Stomach smooth muscle (tissue), 2 donors: ENCODE results near the gene NR2F1-AS1.

ENCODE experiments used
- H3K27ac ChIP-seq: one replicate; pipeline ENCODE4 v1.7.0; 2013; ENCODE audit warnings: mild to moderate bottlenecking, low read length, inconsistent platforms
- H3K27me3 ChIP-seq, 2 donors: one replicate each; pipeline ENCODE4 v1.7.0; 2013; ENCODE audit warnings: low read length in 2 of 2; ENCODE audit not compliant: insufficient read depth in 2 of 2, control insufficient read depth in 1 of 2
- H3K36me3 ChIP-seq, 2 donors: one replicate each; pipeline ENCODE4 v1.7.0; 2013; ENCODE audit warnings: low read length in 2 of 2; ENCODE audit not compliant: control insufficient read depth in 2 of 2, insufficient read depth in 2 of 2
- H3K4me1 ChIP-seq: one replicate; pipeline ENCODE4 v1.7.0; 2013; ENCODE audit warnings: low read length; ENCODE audit not compliant: control insufficient read depth, insufficient read depth
- H3K4me3 ChIP-seq, 2 donors: one replicate each; pipeline ENCODE4 v1.7.0; 2013; ENCODE audit warnings: low read length in 2 of 2
- H3K9ac ChIP-seq, 2 donors: one replicate each; pipeline ENCODE4 v1.7.0; 2013; ENCODE audit warnings: low read length in 2 of 2, mild to moderate bottlenecking in 1 of 2
- H3K9me3 ChIP-seq, 2 donors: one replicate each; pipeline ENCODE4 v1.7.0; 2013; ENCODE audit warnings: low read length in 2 of 2; ENCODE audit not compliant: control insufficient read depth in 2 of 2
- donor health status: healthy.
- donor health status: Pancreatic carcinoma.

The NR2F1-AS1 gene

GRCh38 chr5:93602241-93603077, 21.4 kb upstream of the NR2F1-AS1 start:
- H3K36me3 ChIP-seq: no peaks in the 10 kb centered on the region
- no peak overlapping the region for H3K9ac ChIP-seq
- H3K9me3 ChIP-seq: no peaks in the 10 kb centered on the region
- peaks cover 13 to 53% of the 10 kb centered on the region in 2 donors for H3K27me3 ChIP-seq
- H3K4me1 ChIP-seq: peaks cover 10% of the 10 kb centered on the region
- H3K4me3 ChIP-seq: no peak overlapping the region
- peak overlapping the region; percentile 56 for H3K27ac ChIP-seq

DNA sequence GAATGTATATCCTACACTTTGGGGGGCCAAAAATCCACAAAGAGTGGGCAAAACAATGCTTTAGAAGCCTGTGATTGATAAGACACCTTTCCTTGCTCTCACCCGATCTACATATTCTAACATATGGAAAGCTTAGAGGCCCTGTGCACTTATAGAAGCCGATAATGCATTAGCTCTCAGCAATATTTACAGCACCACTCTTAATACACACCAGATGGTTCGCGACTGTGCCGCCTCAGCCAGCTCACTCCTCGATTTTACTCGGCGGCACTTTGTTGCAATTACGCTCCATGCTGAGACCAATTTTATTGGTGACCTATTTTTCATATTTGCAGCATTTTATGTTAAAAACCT, 20.8 kb upstream of the NR2F1-AS1 start:
- Histone ChIP-seq H3K4me3 (no peak overlapping the region), H3K27me3 (peaks cover 10 to 47% of the 10 kb centered on the region in 2 donors), H3K27ac (peak overlapping the region; percentile 56), H3K36me3 (no peaks in the 10 kb centered on the region), H3K9me3 (no peaks in the 10 kb centered on the region), H3K4me1 (peaks cover 10% of the 10 kb centered on the region), H3K9ac (no peak overlapping the region)

- H3K4me3 ChIP-seq: no peak overlapping the region
- H3K9ac ChIP-seq: no peak overlapping the region
- peaks cover 10% of the 10 kb centered on the region for H3K4me1 ChIP-seq
- H3K9me3 ChIP-seq: no peaks in the 10 kb centered on the region
- peaks cover 10 to 41% of the 10 kb centered on the region in 2 donors for H3K27me3 ChIP-seq
- peak overlapping the region; percentile 56 for H3K27ac ChIP-seq
- H3K36me3 ChIP-seq: peaks cover 0 to 2% of the 10 kb centered on the region in 2 donors
Observed at GRCh38 chr5:93601071-93601801, 20.2 kb upstream of the NR2F1-AS1 start.

DNA sequence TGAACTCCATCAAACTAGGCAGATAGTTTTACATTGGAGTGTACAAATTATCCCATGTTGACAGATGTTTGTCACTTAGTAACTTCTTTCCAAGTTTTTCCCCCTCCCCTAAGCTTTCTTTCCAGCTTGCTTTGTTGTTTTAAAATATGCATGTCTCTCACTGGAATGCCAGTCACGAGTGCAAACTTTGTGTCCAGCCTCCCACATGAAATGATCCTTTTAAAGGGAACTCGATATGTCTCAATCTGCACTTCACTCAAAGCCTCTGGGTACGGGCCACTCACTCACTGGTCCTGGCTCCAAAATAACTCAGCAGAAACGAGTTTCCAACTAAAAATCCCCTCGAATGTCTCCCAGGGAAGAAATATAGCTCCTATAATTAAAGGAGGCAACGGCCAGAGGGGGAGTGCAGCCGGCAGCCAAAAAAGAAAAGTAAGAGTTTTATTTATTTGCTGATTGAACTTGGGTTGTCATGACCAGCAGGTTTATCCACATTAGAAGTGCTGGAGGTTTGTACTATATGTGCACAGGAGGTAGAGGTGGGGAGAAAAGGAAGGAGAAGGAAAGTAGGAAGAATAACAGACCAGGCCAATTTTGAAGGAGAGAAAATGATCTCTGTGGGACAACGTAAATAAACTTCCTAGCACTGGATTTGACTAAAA, 19.5 kb upstream of the NR2F1-AS1 start:
- peaks cover 5 to 34% of the 10 kb centered on the region in 2 donors for H3K27me3 ChIP-seq
- no peaks in the 10 kb centered on the region for H3K9me3 ChIP-seq
- no peak overlapping the region for H3K9ac ChIP-seq
- peak overlapping the region; percentile 56 for H3K27ac ChIP-seq
- peaks cover 0 to 4% of the 10 kb centered on the region in 2 donors for H3K36me3 ChIP-seq
- no peak overlapping the region for H3K4me3 ChIP-seq
- peaks cover 10% of the 10 kb centered on the region for H3K4me1 ChIP-seq

DNA sequence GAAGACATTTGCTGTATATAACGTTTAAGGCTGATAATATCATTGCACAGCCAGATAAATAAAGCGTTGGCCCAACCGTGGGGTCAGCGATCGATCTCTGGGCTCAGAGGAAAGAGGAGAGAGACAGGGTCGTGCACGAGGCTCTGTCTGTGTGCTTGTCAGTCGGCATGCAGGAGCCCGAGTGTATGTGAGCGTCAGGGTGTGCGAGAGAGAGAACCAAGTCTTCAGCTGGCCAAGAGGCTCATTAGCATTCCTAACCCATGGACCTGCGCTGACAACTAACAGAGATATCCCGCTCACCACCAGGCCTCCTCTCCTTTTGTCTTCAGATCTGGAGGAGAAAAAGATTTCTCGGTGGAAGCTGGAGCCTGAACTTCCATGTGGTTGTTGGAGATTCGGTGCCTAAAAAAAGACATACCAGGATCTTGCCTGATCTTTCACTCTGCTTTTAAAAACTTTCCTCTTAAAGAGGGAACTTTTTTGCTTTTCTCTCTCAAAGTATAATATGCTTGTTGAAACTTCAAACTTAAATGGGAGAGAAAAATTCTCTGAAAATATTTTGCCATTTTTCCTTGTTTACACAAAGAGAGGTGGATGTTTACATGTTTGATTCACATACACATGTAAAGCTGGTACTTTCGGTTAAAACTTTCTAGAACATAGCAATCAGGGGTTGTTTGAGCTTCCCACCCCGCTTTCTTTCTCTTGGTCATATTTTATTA, 18.5 kb upstream of the NR2F1-AS1 start:
- H3K9ac ChIP-seq: no peak overlapping the region
- peak overlapping the region; percentile 41 for H3K27ac ChIP-seq
- peaks cover 3 to 25% of the 10 kb centered on the region in 2 donors for H3K27me3 ChIP-seq
- H3K4me3 ChIP-seq: peak overlapping the region in 1 of 2 donors; percentile 40
- peaks cover 10% of the 10 kb centered on the region for H3K4me1 ChIP-seq
- H3K9me3 ChIP-seq: no peaks in the 10 kb centered on the region
- peaks cover under 1 to 8% of the 10 kb centered on the region in 2 donors for H3K36me3 ChIP-seq

DNA sequence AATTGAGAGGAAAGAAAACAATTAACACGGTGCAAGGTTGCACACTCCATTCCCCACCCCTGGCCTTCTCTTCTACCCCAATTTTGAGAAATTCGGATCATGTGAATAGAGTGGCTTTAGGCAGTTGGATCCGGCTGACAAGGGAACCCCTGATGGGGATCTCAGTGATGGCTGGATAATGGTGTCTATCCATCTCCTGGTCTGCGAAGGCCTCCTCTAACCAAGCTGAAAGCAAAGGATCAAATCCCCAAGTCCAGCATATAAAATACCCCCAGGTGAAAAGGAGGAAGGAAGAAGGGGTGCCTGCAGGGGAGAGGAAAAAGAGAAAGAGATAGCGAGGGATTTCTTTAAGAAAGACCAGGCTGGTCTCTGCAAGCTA, 18.0 kb upstream of the NR2F1-AS1 start:
- peak overlapping the region in 1 of 2 donors; percentile 40 for H3K4me3 ChIP-seq
- no peak overlapping the region for H3K9ac ChIP-seq
- peaks cover 2 to 9% of the 10 kb centered on the region in 2 donors for H3K36me3 ChIP-seq
- H3K9me3 ChIP-seq: no peaks in the 10 kb centered on the region
- H3K4me1 ChIP-seq: peaks cover 7% of the 10 kb centered on the region
- H3K27ac ChIP-seq: peak overlapping the region; percentile 41
- H3K27me3 ChIP-seq: peaks cover 3 to 20% of the 10 kb centered on the region in 2 donors

- no peak overlapping the region for H3K4me3 ChIP-seq
Observed at GRCh38 chr5:93598091-93599000, 17.3 kb upstream of the NR2F1-AS1 start.

DNA sequence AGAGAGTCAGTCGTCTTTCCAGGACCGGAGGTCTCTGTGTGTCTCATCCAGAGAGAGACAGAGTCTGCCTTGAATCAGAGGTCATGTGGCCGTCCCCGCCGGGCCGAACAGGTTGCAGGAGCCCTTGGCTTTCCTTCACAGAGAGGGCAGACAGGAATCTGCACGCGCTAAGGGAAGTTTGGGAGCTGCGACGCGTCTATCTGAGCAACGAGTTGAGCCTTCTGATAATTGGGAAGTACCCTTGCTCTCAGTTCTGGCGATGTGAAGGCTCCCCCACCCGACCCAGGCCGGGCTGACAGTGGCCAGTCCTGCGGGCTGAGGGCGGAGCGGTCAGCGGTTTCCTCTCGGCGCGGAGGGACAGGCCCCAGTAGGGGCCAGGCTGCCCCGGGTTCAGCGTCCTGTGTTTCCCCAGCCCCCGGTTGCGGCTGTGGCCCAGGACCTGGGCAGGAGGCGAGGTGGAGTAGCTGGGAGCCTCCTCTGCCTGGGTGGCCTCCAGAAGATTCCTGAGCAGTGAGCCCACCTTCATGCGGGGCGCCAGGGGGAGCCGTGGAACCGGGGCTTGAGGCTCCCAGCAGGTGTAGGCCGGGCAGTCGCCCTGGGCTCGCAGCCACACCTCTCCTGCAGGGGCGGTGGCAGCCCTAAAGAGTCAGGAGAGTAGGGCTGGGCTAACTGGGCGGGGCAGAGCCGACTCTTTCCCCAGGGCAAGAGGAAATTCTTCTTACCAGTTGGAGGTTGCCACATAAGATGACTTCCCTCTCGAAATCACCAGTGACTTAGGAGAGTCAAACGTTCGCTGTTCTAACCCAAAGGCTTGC, 15.9 kb upstream of the NR2F1-AS1 start:
- Histone ChIP-seq H3K27me3 (peaks cover 0 to 10% of the 10 kb centered on the region in 2 donors), H3K27ac (peak overlapping the region; percentile 41), H3K4me3 (no peak overlapping the region)

More at GRCh38 chr5:93598091-93599000, 17.3 kb upstream of the NR2F1-AS1 start:
- no peaks in the 10 kb centered on the region for H3K9me3 ChIP-seq
- H3K9ac ChIP-seq: no peak overlapping the region
- peaks cover 8 to 15% of the 10 kb centered on the region in 2 donors for H3K36me3 ChIP-seq
- peak overlapping the region; percentile 41 for H3K27ac ChIP-seq
- H3K27me3 ChIP-seq: peaks cover 0 to 15% of the 10 kb centered on the region in 2 donors
- H3K4me1 ChIP-seq: peaks cover 2% of the 10 kb centered on the region

GRCh38 chr5:93596310-93596675, 15.3 kb upstream of the NR2F1-AS1 start:
- Histone ChIP-seq H3K9ac (no peak overlapping the region), H3K27me3 (peaks cover 0 to 6% of the 10 kb centered on the region in 2 donors), H3K9me3 (no peaks in the 10 kb centered on the region), H3K36me3 (peaks cover 8 to 18% of the 10 kb centered on the region in 2 donors), H3K4me1 (peaks cover 2% of the 10 kb centered on the region), H3K4me3 (no peak overlapping the region), H3K27ac (no peak overlapping the region)

More for the DNA sequence above, 15.9 kb upstream of the NR2F1-AS1 start:
- Histone ChIP-seq H3K4me1 (peaks cover 2% of the 10 kb centered on the region), H3K9me3 (no peaks in the 10 kb centered on the region), H3K9ac (no peak overlapping the region), H3K36me3 (peaks cover 8 to 18% of the 10 kb centered on the region in 2 donors)
